ENCODE results near the gene PARP9. TPM values are rescaled to one million over a fixed set of nuclear protein-coding genes. Genes with fewer than 3 reads are reported as not detected.
A peak's percentile ranks its signal among the peaks of the same experiment; 100 is the strongest.

The PARP9 gene
- total RNA-seq, 4 donors from 2014 or later: 5.9 to 9.6 (median 8.2) TPM

DNA sequence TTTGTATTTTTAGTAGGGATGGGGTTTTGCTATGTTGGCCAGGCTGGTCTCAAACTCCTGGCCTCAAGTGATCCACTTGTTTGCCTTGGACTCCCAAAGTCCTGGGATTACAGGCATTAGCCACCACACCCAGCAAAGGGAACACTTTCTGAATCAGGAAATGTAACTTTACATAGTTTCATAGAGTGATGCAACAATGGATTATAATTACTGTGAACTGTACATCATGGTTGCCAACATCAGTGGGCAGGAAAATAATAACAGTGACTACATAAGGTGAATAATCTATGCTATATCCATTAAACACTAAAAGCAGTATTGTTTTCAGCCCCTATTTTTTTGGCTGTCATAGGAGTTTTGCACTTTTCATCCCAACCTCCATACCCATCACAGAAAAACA is 44.4 kb downstream of the PARP9 start:
- TF ChIP-seq, protein P1, sequence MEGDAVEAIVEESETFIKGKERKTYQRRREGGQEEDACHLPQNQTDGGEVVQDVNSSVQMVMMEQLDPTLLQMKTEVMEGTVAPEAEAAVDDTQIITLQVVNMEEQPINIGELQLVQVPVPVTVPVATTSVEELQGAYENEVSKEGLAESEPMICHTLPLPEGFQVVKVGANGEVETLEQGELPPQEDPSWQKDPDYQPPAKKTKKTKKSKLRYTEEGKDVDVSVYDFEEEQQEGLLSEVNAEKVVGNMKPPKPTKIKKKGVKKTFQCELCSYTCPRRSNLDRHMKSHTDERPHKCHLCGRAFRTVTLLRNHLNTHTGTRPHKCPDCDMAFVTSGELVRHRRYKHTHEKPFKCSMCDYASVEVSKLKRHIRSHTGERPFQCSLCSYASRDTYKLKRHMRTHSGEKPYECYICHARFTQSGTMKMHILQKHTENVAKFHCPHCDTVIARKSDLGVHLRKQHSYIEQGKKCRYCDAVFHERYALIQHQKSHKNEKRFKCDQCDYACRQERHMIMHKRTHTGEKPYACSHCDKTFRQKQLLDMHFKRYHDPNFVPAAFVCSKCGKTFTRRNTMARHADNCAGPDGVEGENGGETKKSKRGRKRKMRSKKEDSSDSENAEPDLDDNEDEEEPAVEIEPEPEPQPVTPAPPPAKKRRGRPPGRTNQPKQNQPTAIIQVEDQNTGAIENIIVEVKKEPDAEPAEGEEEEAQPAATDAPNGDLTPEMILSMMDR (IDR thresholded peaks at IDR 0.05 in 4 of 5, conservative IDR thresholded peaks at IDR 0.05 in 1 of 5): no peak
- TF ChIP-seq POLR2A (IDR thresholded peaks at IDR 0.05): no peak
- no peak for ATAC-seq
- no peak for DNase-seq
- intact Hi-C loops (cut with DNase I; ENCODE audit: low total_unique reads) (no loop called here), in situ Hi-C loops (cut with MboI; ENCODE audit: low sequenced_read_pairs in 4 of 4) (loop anchor here in 3 of 4 donors (10.0 kb wide), 2 partner anchors 105 to 135 kb away; partner anchors contain the start of genes FAM162A (in 2 of the 3), MIX23 (in 2 of the 3) and WDR5B (in 1 of the 3))
- Histone ChIP-seq H3K4me3 (no peak overlapping the region), H3K4me1 (no peaks in the 10 kb centered on the region), H3K27ac (no peak overlapping the region), H3K9me3 (no peaks in the 10 kb centered on the region), H3K36me3 (no peaks in the 10 kb centered on the region), H3K27me3 (no peaks in the 10 kb centered on the region)

DNA sequence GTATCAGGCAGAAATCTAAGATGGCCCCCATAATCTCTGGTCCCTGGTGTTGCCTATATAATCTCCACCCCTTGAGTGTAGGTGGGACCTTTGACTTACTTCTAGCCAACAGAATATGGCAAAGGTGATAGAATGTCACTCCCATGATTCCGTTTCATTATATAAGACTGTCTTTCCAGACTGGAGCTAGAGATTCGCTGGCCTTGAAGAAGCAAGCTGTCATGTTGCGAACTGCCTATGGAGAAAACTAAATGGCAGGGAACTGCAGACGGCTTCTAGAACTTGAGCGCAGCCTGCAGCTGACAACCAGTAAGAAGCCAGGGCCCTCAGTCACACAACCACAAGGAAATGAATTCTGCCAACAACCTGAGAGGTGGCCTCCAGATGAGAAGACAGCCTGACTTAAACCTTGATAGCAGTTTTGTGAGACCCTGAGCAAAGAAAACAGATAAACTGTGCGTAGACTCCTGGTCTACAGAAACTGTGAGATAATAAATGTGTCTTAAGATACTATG is 47.2 kb downstream of the PARP9 start:
- ATAC-seq: no peak
- Histone ChIP-seq H3K27ac (no peak overlapping the region), H3K36me3 (no peaks in the 10 kb centered on the region), H3K4me1 (peaks cover 16 to 18% of the 10 kb centered on the region in 2 donors), H3K4me3 (no peak overlapping the region), H3K27me3 (no peaks in the 10 kb centered on the region), H3K9me3 (no peaks in the 10 kb centered on the region)
- TF ChIP-seq, protein P1 (IDR thresholded peaks at IDR 0.05 in 4 of 5, conservative IDR thresholded peaks at IDR 0.05 in 1 of 5): no peak
- no peak for TF ChIP-seq POLR2A (IDR thresholded peaks at IDR 0.05)
- in situ Hi-C loops (cut with MboI; ENCODE audit: low sequenced_read_pairs in 4 of 4): loop anchor here in 3 of 4 donors (10.0 kb wide), 2 partner anchors 102 to 132 kb away; partner anchors contain the start of genes FAM162A (in 2 of the 3), MIX23 (in 2 of the 3) and WDR5B (in 1 of the 3)
- DNase-seq: no peak
- intact Hi-C loops (cut with DNase I; ENCODE audit: low total_unique reads): no loop called here

DNA sequence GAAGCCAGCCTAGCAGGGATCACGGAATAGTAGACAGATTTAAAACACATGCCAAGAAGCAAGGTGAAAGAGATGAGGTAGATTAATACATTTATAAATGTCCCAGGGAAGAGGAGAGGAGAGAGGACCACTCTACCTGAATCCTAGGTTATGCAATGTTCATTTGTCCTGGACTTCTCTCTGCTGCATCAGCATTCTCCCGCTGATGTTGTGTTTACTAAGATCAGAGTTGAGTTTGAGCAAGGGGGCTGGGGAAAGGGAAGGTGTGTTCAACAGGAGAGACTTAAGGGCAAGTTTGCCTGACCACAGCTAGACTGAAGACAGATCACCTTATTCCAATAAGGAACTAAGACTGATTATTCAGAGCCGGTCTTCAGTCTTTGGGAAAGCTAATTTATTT is 48.2 kb downstream of the PARP9 start:
- no peak for ATAC-seq

DNA sequence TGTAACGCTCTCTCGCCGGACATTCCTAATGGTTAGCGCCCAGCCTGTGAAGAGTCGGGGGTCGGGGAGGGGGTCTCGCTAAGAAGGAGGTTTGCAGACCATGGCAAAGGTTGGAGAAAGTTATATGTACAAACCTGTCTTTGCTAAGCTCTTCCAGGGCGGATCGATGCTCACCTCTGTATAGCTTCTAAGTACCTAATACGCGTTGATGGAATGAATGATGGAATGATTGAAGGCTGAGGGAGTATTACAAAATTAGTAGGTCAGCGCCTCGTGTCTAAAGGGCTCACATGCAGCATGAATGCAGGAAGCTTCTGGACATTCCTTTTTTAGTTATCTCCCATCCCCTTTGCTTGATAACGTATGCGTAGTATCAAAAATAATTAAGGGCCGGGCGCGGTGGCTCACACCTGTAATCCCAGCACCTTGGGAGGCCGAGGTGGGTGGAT is 49.1 kb downstream of the PARP9 start:
- peak overlapping the region; percentile 65 to 94 (median 84) for H3K4me3 ChIP-seq
- peaks cover 33 to 37% of the 10 kb centered on the region in 2 donors for H3K4me1 ChIP-seq
- H3K27ac ChIP-seq: peak overlapping the region; percentile 94 to 99 (median 97)
- DNase-seq (no peak), ATAC-seq (peak in 1 of 2 donors; percentile 2)
- intact Hi-C loops (cut with DNase I; ENCODE audit: low total_unique reads) (loop anchor here (2.0 kb wide), 1 partner anchor 50 kb away; the partner anchor contains the start of genes DTX3L and PARP9), in situ Hi-C loops (cut with MboI; ENCODE audit: low sequenced_read_pairs in 4 of 4) (loop anchor here in 3 of 4 donors (10.0 kb wide), 2 partner anchors 100 to 130 kb away; partner anchors contain the start of genes FAM162A (in 2 of the 3), MIX23 (in 2 of the 3) and WDR5B (in 1 of the 3))
- no peaks in the 10 kb centered on the region for H3K9me3 ChIP-seq
- no peaks in the 10 kb centered on the region for H3K36me3 ChIP-seq
- no peaks in the 10 kb centered on the region for H3K27me3 ChIP-seq
- TF ChIP-seq, protein P1 (IDR thresholded peaks at IDR 0.05 in 4 of 5, conservative IDR thresholded peaks at IDR 0.05 in 1 of 5): no peak
- TF ChIP-seq POLR2A (IDR thresholded peaks at IDR 0.05): no peak

More for the DNA sequence above, 48.2 kb downstream of the PARP9 start:
- Histone ChIP-seq H3K4me1 (peaks cover 26 to 29% of the 10 kb centered on the region in 2 donors), H3K9me3 (no peaks in the 10 kb centered on the region), H3K4me3 (no peak overlapping the region), H3K27me3 (no peaks in the 10 kb centered on the region), H3K27ac (no peak overlapping the region), H3K36me3 (no peaks in the 10 kb centered on the region)
- no peak for DNase-seq
- intact Hi-C loops (cut with DNase I; ENCODE audit: low total_unique reads): loop anchor here (2.0 kb wide), 1 partner anchor 49 kb away; the partner anchor contains the start of genes DTX3L and PARP9
- TF ChIP-seq, protein P1 (IDR thresholded peaks at IDR 0.05 in 4 of 5, conservative IDR thresholded peaks at IDR 0.05 in 1 of 5): no peak
- TF ChIP-seq POLR2A (IDR thresholded peaks at IDR 0.05): no peak
- in situ Hi-C loops (cut with MboI; ENCODE audit: low sequenced_read_pairs in 4 of 4): loop anchor here in 3 of 4 donors (10.0 kb wide), 2 partner anchors 101 to 131 kb away; partner anchors contain the start of genes FAM162A (in 2 of the 3), MIX23 (in 2 of the 3) and WDR5B (in 1 of the 3)
